ENCODE measurements around the gene MELTF. TPM values are rescaled to one million over a fixed set of nuclear protein-coding genes. Genes with fewer than 3 reads are reported as not detected.
A peak's percentile ranks its signal among the peaks of the same experiment; 100 is the strongest.

MELTF gene
- total and polyA plus RNA-seq, 2 of the 13 experiments (the other 11 are each of a cell fraction or from before 2014, with no cell fraction given) = 3.2 to 7.5 TPM

DNA sequence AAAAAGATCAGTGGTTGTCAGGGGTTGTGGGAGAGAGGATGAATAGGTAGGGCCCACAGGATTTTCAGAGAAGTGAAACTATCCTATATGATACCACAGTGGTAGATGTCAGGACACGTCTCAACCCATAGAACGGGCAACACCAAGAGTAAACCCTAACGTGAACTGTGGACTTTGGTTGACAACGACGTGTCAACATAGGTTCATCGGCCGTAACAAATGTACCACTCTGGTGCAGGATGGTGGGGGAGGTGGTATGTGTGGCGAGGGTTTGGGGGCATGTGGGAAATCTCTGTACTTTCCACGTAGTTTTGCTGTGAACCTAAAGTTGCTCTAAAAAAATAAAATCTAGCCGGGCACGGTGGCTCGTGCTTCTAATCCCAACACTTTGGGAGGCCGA lies 48.0 kb downstream of the MELTF start (continued):
- TF ChIP-seq KDM1A (CRISPR knock-in tag; IDR thresholded peaks at IDR 0.05) = no peak; the same call in 1 of the 2 replicates
- no peak for TF ChIP-seq ZNF790 (CRISPR knock-in tag; IDR thresholded peaks at IDR 0.05; ENCODE audit: borderline replicate concordance)
- TF ChIP-seq TMF1 (CRISPR knock-in tag; IDR thresholded peaks at IDR 0.05; ENCODE audit: low read depth) = no peak
- TF ChIP-seq ZNF709 (CRISPR knock-in tag; IDR thresholded peaks at IDR 0.05) = no peak
- TF ChIP-seq MBD4 (IDR thresholded peaks at IDR 0.05; ENCODE audit: borderline replicate concordance, low read length) = no peak
- no peak for TF ChIP-seq ZNF672 (CRISPR knock-in tag; IDR thresholded peaks at IDR 0.05)
- TF ChIP-seq, protein P1, sequence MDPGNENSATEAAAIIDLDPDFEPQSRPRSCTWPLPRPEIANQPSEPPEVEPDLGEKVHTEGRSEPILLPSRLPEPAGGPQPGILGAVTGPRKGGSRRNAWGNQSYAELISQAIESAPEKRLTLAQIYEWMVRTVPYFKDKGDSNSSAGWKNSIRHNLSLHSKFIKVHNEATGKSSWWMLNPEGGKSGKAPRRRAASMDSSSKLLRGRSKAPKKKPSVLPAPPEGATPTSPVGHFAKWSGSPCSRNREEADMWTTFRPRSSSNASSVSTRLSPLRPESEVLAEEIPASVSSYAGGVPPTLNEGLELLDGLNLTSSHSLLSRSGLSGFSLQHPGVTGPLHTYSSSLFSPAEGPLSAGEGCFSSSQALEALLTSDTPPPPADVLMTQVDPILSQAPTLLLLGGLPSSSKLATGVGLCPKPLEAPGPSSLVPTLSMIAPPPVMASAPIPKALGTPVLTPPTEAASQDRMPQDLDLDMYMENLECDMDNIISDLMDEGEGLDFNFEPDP (CRISPR knock-in tag; conservative IDR thresholded peaks at IDR 0.05) = no peak
- 0 out of 2 replicates have a peak, but pooled peaks have one; percentile 25 for TF ChIP-seq PHF8 (CRISPR knock-in tag; IDR thresholded peaks at IDR 0.05)
- TF ChIP-seq MIER3 (CRISPR knock-in tag; IDR thresholded peaks at IDR 0.05; ENCODE audit: borderline replicate concordance) = peak; percentile 43; the same call in 1 of the 2 replicates
- TF ChIP-seq AKAP8 (CRISPR knock-in tag; IDR thresholded peaks at IDR 0.05) = no peak
- no peak for TF ChIP-seq ZNF546 (CRISPR knock-in tag; conservative IDR thresholded peaks at IDR 0.05)
- no peak for TF ChIP-seq REPIN1 (CRISPR knock-in tag; IDR thresholded peaks at IDR 0.05; ENCODE audit: borderline replicate concordance, low read depth)
- TF ChIP-seq, protein P2, sequence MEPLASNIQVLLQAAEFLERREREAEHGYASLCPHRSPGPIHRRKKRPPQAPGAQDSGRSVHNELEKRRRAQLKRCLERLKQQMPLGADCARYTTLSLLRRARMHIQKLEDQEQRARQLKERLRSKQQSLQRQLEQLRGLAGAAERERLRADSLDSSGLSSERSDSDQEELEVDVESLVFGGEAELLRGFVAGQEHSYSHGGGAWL (CRISPR knock-in tag; IDR thresholded peaks at IDR 0.05) = no peak
- no peak for TF ChIP-seq HOXA9 (CRISPR knock-in tag; IDR thresholded peaks at IDR 0.05; ENCODE audit: borderline replicate concordance)
- no peak for TF ChIP-seq MTA3 (CRISPR knock-in tag; IDR thresholded peaks at IDR 0.05)
- TF ChIP-seq ZNF256 (CRISPR knock-in tag; conservative IDR thresholded peaks at IDR 0.05) = no peak
- TF ChIP-seq ZSCAN25 (CRISPR knock-in tag; IDR thresholded peaks at IDR 0.05) = no peak
- TF ChIP-seq TEAD2 (CRISPR knock-in tag; IDR thresholded peaks at IDR 0.05) = no peak
- TF ChIP-seq HMGA1 (CRISPR knock-in tag; conservative IDR thresholded peaks at IDR 0.05) = no peak
- TF ChIP-seq, protein P3, sequence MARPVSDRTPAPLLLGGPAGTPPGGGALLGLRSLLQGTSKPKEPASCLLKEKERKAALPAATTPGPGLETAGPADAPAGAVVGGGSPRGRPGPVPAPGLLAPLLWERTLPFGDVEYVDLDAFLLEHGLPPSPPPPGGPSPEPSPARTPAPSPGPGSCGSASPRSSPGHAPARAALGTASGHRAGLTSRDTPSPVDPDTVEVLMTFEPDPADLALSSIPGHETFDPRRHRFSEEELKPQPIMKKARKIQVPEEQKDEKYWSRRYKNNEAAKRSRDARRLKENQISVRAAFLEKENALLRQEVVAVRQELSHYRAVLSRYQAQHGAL (CRISPR knock-in tag; IDR thresholded peaks at IDR 0.05; ENCODE audit: not compliant biosample characterization) = no peak
- TF ChIP-seq PHF20 (CRISPR knock-in tag; IDR thresholded peaks at IDR 0.05) = no peak
- no peak for TF ChIP-seq ZBTB8A (CRISPR knock-in tag; IDR thresholded peaks at IDR 0.05; ENCODE audit: borderline replicate concordance, low read depth)
- TF ChIP-seq PAWR (CRISPR knock-in tag; IDR thresholded peaks at IDR 0.05; ENCODE audit: borderline replicate concordance) = no peak
- TF ChIP-seq, protein P4, sequence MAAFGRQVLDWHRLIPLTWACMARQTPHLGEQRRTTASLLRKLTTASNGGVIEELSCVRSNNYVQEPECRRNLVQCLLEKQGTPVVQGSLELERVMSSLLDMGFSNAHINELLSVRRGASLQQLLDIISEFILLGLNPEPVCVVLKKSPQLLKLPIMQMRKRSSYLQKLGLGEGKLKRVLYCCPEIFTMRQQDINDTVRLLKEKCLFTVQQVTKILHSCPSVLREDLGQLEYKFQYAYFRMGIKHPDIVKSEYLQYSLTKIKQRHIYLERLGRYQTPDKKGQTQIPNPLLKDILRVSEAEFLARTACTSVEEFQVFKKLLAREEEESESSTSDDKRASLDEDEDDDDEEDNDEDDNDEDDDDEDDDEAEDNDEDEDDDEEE (CRISPR knock-in tag; IDR thresholded peaks at IDR 0.05) = no peak
- TF ChIP-seq, protein P5, sequence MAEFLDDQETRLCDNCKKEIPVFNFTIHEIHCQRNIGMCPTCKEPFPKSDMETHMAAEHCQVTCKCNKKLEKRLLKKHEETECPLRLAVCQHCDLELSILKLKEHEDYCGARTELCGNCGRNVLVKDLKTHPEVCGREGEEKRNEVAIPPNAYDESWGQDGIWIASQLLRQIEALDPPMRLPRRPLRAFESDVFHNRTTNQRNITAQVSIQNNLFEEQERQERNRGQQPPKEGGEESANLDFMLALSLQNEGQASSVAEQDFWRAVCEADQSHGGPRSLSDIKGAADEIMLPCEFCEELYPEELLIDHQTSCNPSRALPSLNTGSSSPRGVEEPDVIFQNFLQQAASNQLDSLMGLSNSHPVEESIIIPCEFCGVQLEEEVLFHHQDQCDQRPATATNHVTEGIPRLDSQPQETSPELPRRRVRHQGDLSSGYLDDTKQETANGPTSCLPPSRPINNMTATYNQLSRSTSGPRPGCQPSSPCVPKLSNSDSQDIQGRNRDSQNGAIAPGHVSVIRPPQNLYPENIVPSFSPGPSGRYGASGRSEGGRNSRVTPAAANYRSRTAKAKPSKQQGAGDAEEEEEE (CRISPR knock-in tag; IDR thresholded peaks at IDR 0.05; ENCODE audit: borderline replicate concordance) = no peak
- no peak for TF ChIP-seq DNMT3B (CRISPR knock-in tag; conservative IDR thresholded peaks at IDR 0.05)
- no peak for TF ChIP-seq FLYWCH1 (CRISPR knock-in tag; IDR thresholded peaks at IDR 0.05)
- no peak for TF ChIP-seq ZNF615 (CRISPR knock-in tag; IDR thresholded peaks at IDR 0.05; ENCODE audit: borderline replicate concordance)
- no peak for TF ChIP-seq ZNF652 (CRISPR knock-in tag; IDR thresholded peaks at IDR 0.05; ENCODE audit: borderline replicate concordance, low read depth)

All from HepG2 (cell line).